ENCODE measurements around the gene WFDC2.

- TF ChIP-seq CREB5 (CRISPR knock-in tag; IDR thresholded peaks at IDR 0.05; ENCODE audit: low read depth): no peak
- TF ChIP-seq ZC3H10 (CRISPR knock-in tag; IDR thresholded peaks at IDR 0.05): no peak
- TF ChIP-seq RARB (CRISPR knock-in tag; IDR thresholded peaks at IDR 0.05): no peak
- TF ChIP-seq BACH2 (CRISPR knock-in tag; IDR thresholded peaks at IDR 0.05; ENCODE audit: borderline replicate concordance): no peak
- TF ChIP-seq CSDC2 (CRISPR knock-in tag; IDR thresholded peaks at IDR 0.05): no peak
- TF ChIP-seq PATZ1 (CRISPR knock-in tag; IDR thresholded peaks at IDR 0.05; ENCODE audit: borderline replicate concordance): no peak
- no peak for TF ChIP-seq OSR1 (CRISPR knock-in tag; IDR thresholded peaks at IDR 0.05)
- TF ChIP-seq ZNF8 (CRISPR knock-in tag; IDR thresholded peaks at IDR 0.05): no peak
- TF ChIP-seq ZNF565 (CRISPR knock-in tag; conservative IDR thresholded peaks at IDR 0.05; ENCODE audit: low read depth): no peak
- no peak for TF ChIP-seq PPARA (CRISPR knock-in tag; IDR thresholded peaks at IDR 0.05; ENCODE audit: borderline replicate concordance)
- no peak for TF ChIP-seq GLIS3 (CRISPR knock-in tag; IDR thresholded peaks at IDR 0.05)
- TF ChIP-seq ZFP3 (CRISPR knock-in tag; IDR thresholded peaks at IDR 0.05): no peak
These were observed 29.1 kb upstream of the WFDC2 start for GRCh38 chr20:45440424-45440823.

Measured in SK-N-SH treated with all-trans-retinoic acid at 6 μM for 48 hours (cell line).